Upper lobe of left lung (tissue), 4 donors: ENCODE data around the gene DLGAP5.

Experiments
- POLR2AphosphoS5 ChIP-seq, 2 donors: sonication (generic); formaldehyde crosslinking; IDR thresholded peaks; one replicate each; pipeline ENCODE4 v1.5.1; 2017; ENCODE audit warnings: antibody characterized with exemption in 2 of 2
- TF ChIP-seq, protein P1 (sequence below), 6 experiments: fragments of 450-650 bp in 4 of 6; fragments of 200-600 bp in 2 of 6; sonication (generic) in 2 of 6; IDR thresholded peaks; one replicate each; pipeline ENCODE4 v1.5.1; 2016 to 2019; ENCODE audit warnings: antibody characterized with exemption in 6 of 6

GRCh38 chr14:55142466-55142865 is 48.9 kb downstream of the DLGAP5 start:
- TF ChIP-seq, protein P1, sequence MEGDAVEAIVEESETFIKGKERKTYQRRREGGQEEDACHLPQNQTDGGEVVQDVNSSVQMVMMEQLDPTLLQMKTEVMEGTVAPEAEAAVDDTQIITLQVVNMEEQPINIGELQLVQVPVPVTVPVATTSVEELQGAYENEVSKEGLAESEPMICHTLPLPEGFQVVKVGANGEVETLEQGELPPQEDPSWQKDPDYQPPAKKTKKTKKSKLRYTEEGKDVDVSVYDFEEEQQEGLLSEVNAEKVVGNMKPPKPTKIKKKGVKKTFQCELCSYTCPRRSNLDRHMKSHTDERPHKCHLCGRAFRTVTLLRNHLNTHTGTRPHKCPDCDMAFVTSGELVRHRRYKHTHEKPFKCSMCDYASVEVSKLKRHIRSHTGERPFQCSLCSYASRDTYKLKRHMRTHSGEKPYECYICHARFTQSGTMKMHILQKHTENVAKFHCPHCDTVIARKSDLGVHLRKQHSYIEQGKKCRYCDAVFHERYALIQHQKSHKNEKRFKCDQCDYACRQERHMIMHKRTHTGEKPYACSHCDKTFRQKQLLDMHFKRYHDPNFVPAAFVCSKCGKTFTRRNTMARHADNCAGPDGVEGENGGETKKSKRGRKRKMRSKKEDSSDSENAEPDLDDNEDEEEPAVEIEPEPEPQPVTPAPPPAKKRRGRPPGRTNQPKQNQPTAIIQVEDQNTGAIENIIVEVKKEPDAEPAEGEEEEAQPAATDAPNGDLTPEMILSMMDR (IDR thresholded peaks at IDR 0.05) = no peak
- TF ChIP-seq POLR2AphosphoS5 (IDR thresholded peaks at IDR 0.05) = no peak
